ENCODE results near the gene STPG4.
A peak's percentile ranks its signal among the peaks of the same experiment; 100 is the strongest.

Gene STPG4

DNA sequence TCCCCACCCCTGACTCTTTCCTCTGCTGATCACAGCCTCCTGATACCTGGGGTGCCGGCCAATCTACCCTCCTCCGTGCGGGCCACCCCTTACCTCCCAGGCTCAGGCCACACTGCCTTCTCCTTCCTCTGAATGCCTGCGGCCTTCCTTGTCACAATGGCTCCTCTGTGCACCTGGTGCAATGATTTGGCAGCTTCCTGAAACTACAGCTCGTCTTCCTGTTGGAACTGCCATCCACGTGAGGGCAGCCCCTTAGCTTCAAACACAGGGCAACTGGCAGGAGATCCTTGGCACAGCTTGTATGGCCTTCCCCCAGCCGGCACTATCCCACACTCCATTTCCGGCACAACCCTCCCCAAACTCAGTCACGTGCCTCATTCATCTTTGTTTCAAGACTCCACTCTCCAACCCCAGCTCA, 69.0 kb downstream of the STPG4 start:
- DNase-seq: no peak

DNA sequence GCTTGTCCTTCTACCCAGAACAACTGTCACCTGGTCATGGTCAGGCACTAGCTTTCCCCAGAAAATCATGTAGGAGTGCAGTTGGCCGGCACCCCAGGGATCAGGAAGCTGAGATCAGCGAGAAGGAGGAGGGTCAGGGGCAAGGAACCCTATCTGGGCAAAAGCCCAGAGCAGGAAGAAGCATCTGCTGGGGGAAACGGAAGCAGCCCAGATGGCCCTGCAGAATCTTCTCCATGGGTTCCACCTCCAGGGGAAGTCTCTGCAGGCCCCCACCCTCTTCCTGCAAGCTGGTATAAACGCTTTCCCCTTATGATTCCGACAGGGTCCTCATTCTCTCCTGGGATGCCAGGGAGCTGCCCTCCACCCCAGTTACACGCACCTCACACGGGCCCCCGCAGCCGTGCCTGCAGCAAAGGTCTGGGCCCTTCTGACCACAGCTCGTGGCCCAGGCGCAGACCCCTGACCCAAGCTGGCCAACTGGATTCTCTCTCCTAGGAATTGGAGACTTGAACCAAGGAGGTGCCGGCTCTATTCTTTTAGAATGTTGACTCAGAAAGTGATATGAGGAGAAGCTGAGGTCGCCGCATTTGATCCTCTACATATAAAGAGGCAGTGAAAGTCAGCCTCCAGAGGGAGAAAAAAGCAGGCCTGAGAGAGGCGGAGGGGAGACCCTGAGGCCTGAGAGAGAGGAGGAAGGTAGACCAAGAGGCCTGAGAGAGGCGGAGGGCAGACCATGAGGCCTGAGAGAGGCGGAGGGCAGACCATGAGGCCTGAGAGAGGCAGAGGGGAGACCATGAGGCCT, 71.0 kb downstream of the STPG4 start:
- DNase-seq: no peak

DNA sequence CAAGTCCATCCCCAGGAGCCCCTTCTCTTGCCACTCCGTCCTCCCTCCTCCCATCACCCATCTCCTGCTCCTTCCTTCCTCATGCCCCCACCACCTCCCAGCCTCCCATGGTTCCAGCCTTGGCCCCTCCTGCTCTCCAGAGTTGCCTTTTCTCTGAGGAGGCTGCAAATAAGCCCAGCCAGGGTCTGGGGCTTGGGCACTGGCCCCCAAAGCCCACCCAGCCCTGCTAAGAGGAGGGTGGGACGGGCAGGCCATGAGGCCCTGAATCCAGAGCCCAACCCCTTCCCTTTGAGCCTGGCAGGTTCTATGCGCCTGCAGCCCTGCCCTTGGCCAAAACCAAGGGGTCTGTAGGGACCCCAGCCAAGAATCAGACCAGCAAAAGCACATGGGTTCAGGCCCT, 71.6 kb downstream of the STPG4 start:
- DNase-seq: no peak

DNA sequence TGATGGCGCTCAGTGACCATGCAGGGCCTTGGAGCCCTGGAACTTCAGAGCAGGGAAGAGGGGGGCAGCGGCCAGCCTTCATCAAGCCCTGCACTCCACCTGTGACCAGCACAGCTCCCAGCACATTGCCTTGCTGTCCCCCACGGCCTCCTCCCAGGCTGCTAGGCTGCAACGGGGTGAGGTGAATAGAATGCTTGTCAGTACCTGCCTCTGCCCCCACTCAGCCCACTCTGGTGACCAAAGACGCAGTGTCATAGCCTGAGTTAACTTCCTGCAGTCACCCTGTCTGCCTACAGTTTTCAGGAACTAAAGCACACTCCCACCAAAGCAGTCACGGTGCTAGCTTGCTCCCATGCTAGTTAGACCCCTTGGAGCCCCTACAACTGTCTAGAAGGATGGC, 72.1 kb downstream of the STPG4 start:
- DNase-seq: no peak

DNA sequence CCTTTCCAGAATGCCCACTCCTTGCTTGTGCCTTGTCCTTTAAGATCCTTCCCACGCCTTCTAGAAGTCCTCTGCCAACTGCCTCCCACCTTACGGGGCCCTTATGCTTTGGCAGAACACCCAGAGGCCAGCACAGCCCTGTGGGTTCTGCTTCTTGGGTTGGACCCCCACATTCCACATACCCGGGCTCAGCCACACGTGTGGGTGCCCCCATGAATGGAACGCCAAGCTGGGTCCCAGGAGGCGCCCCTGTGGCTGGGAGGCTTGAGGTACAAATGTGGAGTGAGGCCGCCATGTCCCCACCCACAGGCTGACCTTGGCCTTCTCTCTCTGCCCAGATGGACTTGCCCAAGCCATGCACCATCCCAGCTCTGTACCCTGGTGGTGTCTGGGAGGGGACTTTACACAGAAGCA, 74.2 kb downstream of the STPG4 start:
- DNase-seq: no peak

DNA sequence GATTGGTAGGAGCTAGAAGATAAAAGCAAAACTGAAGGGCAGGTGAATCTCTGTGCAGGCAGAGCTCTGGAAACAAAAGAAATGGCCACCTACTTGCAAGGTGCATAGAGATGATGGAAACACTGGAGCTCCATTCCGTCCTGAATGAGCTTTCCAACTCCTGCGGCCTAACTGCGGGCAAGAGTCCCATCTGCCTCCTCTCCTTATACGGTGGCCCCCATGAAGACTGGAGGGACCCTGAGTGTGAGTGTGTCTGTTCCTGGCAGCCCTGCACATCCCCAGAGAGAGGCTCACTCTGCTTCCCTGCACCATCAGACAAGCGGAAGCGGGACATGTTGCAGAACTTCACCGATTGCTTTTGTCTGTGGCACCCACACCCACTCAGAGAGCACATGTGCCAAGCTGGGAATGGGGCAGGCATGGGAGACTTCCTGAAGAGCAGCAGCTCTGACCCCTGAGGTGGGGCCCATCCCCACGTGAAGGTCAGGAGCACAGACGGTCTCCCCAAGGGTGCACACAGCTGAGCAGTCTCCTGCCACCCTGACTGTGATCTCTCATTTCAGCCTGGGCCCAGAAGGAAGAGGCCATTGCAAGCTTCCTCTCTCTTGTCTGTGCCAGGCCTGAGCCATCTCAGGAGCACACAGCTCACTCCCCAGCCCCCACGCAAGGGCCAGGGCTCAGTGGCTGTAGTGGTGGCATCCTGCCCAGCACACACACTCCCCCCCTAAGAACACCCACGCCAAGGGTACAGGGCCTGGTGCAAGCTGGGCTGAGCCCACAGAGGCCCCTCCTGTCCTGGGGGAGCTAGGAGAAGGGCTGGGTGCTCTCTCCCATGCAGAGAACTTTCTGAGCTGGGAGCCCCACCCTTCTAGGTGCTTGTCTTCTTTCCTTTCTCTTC, 75.3 kb downstream of the STPG4 start:
- no peak for DNase-seq

DNA sequence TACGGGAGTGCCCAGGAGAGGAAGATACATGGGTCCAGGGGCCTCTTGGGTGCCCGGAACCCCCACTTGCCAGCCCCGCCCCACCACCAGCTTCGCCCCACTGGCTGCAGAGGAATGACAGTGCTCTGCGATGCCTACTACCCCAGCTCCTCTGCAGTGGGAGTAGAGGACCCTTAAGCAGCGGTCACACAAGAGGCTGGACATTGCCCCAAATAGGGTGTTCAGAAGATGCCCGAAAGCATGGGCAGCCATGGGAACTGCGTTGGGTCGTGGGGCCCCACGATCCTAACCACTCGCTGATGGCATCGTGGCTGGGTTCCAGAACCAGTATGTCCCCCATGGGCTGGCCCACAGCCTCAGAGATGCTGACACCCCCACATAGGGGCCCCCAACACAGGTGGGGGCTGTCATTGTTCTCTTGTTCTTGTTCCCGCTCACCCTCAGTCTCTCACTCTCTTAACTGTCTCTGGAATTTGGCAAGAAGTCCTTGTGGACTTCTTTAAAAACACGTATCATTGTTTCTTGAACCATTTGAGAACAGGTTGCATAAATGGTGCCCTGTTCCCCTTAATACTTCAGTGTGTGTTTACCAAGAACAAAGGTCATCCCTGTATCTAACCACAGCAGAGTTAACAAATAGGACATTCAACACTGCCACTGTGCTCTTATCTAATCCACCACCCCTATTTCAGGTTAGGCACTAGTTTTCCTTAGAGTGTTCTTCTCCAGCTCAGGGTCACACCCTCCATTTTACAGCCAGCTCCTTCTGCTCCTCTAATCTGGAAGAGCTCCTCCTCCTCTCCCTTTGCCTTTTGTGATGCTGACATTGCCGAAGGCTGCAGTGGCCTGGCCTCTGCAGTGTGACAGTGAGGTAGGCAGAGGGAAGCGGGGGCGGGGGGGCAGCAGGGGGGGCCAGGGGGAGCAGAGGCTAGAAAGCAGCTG, 76.3 kb downstream of the STPG4 start:
- no peak for DNase-seq

DNA sequence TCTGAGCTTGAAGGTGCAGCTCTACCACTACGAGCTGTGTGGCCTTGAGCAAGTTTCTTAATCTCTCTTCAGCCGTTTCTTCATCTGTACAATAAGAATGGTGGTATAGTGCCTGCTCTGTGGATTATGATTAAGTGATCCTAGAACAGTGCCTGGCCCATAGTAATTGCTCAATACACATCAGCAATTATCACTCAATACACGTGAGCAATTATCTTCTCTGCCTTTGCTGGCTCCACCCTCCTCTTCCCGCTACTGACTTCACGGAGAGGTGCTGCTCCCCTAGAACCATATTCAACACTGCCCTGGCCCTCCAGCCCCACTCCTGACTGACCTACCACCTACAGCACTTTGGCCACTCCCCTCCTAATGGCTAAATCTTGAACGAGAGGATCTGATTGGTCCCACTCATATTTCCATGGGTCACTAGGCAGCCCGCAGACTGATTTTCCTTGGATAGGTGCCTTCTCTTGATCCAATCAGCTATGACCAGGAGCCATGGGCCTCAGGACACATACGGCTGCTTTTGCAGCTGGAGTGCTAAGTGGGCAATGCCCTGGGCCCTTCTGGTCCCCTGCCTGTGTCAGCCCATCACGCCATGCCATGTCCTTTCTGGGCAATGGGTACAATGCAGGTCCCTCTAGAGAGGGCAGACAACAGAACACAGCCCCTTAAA, 77.5 kb downstream of the STPG4 start:
- no peak for DNase-seq

DNA sequence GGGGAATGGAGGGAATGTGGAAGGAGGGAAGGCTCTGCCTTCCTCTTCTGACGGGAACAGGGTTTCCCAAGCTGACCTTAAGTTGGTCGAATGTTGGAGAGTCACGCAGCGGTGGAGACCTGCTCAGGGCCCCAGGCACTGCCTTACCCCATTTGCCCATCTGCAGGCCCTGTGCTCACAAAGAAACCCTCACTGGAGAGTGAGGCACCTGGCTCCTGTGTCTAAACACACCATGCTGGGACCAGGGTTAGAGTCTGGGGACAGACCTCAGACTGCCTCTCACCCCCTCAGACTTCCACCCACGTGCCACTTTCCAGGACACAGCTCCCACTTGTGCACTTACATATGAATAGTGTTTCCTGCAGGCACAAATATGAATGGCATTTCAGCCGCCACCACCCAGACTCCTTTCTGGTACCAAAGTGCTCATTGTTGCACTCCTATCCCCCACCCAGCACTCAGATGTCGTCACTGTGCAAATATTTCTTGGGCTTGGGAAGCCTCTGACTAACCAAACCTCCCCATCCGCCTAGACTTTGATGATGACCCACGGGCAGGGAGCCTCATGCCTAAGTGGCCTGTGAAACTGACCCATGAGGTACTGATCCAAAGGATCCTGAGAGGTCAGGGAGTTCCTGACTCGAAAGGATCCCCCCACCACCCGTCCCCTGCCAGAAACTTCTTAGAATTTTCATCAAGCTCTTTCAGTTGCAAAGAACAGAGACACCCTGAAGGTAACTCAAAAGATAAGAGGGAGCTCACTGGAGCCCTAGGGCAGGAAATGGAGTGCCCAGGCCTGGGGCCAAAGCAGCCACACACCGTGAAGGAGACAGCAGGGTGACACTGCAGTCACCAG, 78.3 kb downstream of the STPG4 start:
- DNase-seq: no peak

DNA sequence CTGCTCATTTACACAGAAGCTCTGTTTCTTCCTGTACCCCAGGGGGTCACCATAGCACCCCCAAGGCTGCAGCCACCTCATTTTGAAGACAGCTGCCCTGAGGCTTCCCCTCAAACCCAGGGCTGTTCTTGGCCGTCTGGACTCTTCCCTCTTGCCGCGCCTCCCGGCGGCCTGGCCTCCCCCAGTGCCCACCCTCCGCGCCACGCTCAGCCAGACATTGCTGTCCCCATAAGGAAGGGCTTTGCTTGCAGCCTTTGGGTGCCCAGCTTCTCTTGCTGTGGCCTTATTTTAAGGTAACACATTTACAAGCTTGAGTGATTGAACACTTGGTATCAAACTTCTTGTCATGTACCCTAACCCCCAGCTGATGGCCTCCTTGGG, 79.0 kb downstream of the STPG4 start:
- DNase-seq: no peak

DNA sequence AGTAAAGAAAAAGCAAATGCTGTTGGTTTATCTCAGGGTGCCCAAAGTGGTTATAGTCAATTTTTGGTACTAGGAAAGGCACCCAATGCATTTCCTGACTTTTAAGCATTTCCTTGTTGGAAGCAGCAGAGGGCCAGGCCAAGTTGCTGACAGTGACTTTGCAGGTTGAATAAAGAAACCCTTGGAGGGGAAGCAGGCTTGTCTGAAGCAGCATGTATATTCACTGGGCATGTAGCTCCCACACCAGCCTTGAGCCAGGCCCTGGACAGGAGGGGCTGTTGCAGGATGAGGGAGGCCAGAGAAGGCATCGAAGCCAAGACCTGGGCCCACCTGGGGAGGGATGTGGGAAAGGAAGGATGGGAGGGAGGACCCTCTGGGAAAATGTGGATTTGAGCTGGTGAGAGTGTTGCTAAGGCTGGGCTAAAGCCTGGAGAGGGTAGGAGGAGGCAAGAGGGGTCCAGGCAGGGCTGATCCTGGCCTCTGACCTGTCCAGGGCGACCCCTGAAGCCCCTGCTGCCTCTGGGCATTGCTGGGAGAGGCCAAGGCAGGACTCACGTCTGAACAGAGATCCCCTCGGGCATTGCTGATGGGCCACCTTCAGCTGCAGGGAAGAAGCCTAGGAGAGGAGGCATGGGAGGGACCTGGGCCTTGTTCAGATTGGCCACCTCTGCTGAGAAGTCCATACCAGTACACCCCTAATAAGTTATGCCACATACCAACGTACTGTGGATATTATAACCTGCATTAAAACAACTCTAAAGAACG, 79.6 kb downstream of the STPG4 start:
- DNase-seq: no peak

DNA sequence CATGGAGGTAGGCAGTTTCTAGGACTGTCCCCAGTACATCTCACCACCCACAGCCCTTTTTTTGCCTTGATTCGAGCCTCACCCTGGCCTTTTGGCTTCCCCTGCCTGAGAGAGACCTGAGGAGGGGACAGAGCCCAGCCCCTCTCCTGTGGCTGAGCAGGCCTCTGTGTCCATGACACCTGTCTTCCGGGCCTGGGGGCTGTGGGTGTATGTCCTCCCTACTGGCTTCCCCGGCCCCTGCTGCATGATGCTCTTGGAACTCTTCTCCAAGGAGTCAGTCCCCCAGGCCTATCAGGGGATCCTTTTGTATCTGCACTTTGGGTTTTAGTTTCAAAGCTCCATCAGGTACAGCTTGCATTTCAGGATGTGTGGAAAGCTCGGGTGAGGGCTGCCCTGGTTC, 80.4 kb downstream of the STPG4 start:
- DNase-seq: no peak

DNA sequence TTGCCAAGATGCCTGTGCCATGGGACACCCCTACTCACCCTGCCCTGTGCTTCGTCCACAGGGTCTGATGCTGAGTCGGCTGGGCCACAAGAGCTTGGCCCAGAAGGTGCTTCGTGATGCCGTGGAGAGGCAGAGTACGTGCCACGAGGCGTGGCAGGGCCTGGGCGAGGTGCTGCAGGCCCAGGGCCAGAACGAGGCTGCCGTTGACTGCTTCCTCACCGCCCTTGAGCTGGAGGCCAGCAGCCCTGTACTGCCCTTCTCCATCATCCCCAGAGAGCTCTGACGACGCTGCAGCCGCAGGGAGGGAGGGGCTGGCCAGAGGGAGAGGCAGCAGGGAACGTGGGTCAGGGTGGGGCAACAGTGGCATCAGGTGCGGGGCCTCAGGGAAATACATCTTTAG, 81.5 kb downstream of the STPG4 start:
- no peak for DNase-seq

DNA sequence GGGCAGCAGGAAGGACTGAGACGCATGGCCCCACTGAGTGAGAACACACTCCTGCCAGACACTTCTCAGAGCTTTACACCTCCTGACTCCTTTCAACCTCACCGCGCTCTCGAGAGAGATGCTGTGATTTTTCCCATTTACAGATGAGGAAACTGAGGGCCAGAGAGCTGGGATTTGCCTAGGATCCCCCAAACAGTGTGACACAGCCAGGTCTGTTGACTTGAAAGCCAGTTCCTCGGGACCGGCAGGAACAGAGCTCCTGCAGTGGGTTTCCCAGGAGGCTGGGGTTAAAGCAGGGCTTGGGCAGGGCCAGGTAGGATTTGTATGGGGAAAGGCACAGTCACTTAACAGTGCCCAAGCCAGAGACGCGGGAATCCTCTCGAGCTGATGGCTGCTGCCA, 81.9 kb downstream of the STPG4 start:
- no peak for DNase-seq

DNA sequence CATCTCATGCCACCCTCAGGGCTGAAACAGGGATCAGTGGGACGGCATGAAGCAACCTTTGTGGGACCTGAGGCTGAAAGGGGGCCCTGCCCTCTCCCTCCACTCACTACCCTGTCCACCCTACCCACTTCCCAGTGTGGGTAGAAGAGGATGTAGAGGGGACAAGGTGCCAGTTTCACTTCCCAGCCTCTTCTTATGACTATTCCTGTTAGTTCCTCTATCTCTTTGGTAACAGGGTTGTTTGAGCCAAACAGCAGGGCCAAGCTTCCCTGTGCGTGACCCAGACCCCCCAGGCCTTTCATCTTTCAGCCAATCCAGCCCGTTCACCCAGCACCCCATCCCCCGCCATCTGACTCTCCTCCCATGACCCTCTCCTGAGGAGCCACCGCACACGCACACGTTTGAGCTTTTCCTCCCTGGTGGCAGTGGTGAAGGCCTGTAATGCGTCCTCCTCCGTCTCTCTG, 82.3 kb downstream of the STPG4 start:
- DNase-seq: peak; percentile 42 to 88

DNA sequence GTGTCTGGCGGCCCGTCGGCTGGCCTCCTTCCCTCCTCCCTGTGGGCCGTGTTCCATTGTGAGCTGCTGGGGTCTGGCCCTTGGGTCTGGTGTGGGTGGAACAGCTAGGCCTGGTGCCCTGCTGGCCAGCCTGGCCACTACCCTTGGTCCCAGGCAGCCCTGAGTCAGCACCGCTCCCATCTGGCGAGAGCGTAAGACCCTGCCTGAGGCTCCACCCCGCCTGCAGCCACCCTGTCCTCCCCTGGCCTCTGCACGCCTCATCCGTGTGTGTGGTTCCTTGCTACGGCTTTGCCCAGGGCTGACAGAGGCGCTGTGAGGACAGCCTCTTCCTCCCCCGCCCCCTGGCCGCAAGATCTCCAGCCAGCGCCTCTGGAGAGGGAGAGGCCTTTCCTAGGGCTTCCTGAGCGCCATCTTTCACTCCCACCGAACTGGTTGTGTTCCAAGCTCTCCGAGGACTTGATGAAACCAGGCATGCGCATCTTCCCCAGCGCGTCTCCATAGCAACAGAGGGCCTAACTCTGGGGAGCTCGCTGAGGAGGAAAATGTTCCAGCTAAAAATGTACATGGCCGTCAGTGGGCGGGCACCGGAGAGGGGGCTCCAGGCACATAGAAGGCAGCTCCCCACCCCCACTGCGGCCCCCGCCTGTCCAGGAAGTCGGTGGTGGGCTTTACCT, 83.0 kb downstream of the STPG4 start:
- peak in 1 of 2 donors; percentile 81 for DNase-seq

DNA sequence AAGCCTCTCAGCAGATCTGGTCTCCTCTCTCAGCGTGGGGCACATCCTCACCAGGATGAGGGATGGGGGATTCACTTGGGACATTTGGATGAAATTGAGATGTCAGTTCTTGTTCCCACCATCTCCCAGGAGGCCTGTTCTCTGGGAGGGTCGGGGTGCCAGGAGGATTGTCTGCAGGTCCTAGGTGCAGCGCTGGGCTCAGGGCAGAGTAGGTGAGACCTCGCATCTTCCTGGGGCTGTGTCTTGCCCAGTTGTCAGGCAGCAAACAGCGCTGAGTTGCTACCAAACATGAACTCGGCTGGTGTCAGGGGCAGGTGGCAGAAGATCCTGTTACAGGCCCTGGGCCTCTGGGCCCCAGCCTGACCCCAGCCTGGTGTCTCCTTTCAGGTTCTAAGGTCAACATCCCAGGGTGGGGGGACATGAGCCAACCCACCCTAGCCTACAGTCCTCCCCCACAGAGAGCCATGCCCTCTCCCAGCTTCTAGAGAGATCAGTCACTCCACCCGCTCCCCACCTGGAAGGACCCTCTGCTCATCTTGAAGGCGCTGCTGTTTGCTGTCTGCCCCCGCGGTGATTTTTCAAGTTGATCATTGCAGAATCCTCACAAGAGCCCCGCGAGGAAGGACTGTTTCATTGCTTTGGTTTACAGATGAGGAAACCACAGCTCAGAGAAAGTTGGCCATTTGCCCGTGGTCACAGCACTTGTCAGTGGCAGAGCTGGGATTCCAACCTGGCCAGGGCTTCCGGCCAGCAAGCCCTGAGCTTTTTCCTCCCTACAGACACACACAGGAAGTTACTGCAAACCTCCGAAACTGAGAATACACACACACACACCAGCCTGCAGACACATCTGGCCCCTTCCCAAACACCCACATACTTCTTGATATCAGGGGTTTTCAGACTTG, 83.9 kb downstream of the STPG4 start:
- DNase-seq: peak; percentile 45 to 73

DNA sequence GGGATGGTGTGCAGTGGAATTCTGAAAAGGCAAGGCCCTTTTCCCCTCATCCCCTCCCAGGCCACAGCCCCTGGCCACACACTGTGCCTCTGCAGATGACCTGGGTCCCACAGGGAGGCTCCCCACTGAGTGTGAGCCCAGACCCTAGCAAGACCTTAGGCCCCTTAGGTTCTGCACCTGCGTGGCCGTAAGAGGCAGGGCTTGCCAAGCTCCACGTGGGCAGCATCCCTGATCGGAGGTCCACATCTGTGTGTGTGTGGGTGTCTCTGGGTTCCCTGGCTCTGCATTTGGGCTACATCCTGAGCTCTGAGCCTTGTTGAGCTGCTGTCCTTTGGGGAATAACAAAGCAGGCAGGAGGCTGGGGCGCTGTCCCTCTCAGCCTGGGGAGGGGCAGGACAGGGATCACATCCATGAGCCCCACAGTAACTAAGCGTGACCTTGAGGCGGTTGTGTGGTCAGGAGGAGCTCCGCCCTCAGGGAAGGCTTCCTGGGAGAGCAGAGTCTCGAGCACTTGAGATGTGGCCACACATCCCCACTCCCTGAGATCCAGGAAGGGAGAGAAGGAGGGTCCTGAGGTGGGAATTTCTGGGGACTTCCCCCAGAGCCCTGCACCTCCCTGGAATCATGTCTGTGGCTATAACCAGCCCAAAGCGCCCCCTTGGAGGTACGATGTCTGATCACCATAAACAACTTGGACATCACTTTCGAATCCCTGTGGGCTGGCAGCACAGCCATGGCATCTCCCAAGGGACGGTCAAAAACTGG, 84.8 kb downstream of the STPG4 start:
- no peak for DNase-seq

All from CD4-positive, alpha-beta T cell treated with Interleukin-1 beta for 1 hour (primary cell).